Adrenal gland (tissue), 12 donors: ENCODE data around the gene MT1A. TPM values are rescaled to one million over a fixed set of nuclear protein-coding genes. Genes with fewer than 3 reads are reported as not detected.
A peak's percentile ranks its signal among the peaks of the same experiment; 100 is the strongest.
"Not testable (repeated sequence)": the region's sequence is repeated elsewhere in the genome, so short reads cannot be mapped to it uniquely, and the experiment has no call there.

Experiments used
- DNase-seq, 7 donors: peaks; one replicate each; pipeline ENCODE4 v3.0.0-alpha.2; 2019 to 2020
- H3K27ac ChIP-seq, 5 donors: fragments of 200-600 bp; sonication (generic) in 4 of 5; 1 replicate in 3 of 5; 2 replicates in 2 of 5; pipeline versions ENCODE4 v1.5.1 to v1.8.0; 2016 to 2020; ENCODE audit warnings: mild to moderate bottlenecking in 1 of 5
- H3K27me3 ChIP-seq: fragments of 200-600 bp; 2 replicates; pipeline ENCODE4 v1.8.0; 2021
- H3K36me3 ChIP-seq, 2 donors: fragments of 200-600 bp; replicated peaks in 1 of 2; 1 replicate in 1 of 2; 2 replicates in 1 of 2; pipeline versions ENCODE4 v1.5.1 to v1.8.0; 2018 to 2022
- H3K4me1 ChIP-seq, 2 donors: fragments of 200-600 bp; replicated peaks in 1 of 2; 1 replicate in 1 of 2; 2 replicates in 1 of 2; pipeline versions ENCODE4 v1.5.1 to v1.8.0; 2018 to 2021
- H3K4me3 ChIP-seq, 4 donors: fragments of 200-600 bp; sonication (generic) in 3 of 4; one replicate each; pipeline ENCODE4 v1.5.1; 2016 to 2018
- H3K9me3 ChIP-seq, 3 donors: fragments of 200-600 bp; sonication (generic) in 1 of 3; replicated peaks in 1 of 3; 1 replicate in 2 of 3; 2 replicates in 1 of 3; pipeline versions ENCODE4 v1.5.1 to v1.8.0; 2016 to 2021
- POLR2A ChIP-seq, 2 donors: fragments of 450-650 bp; IDR thresholded peaks; one replicate each; pipeline ENCODE4 v1.6.1; 2017; ENCODE audit warnings: antibody characterized with exemption in 2 of 2, mild to moderate bottlenecking in 2 of 2, moderate library complexity in 1 of 2
- WGBS, 4 donors: extraction: QIAGEN DNeasy Blood & Tissue Kit in 2 of 4; methylation state at CpG; one replicate each; pipeline versions ENCODE4 v1.1.5 to v1.1.7; 2013 to 2017; 5-methylcytosine and 5-hydroxymethylcytosine counted together
- intact Hi-C, 2 donors: fragments of 100-400 bp; cut with DNase I; formaldehyde crosslinking; loops; one replicate each; pipeline versions ENCODE4 v1.14.1 to v1.15.0; 2022 to 2023
- polyA plus RNA-seq, 3 donors: library from polyadenylated mRNA; stranded (reverse); fragments of 200-250 nt in 2 of 3; fragments of 350-450 nt in 1 of 3; fragmentation: Illumina TruSeq in 1 of 3; extraction: RNeasy Lipid Tissue Mini Kit (QIAGEN cat#74804) in 1 of 3; gene quantifications; one replicate each; pipeline ENCODE4 v1.2.3, GENCODE V29; 2013 to 2014
- total RNA-seq, 9 donors: library from RNA; depleted of rRNA in 4 of 9; stranded (reverse); fragments of >200 nt in 4 of 9; fragments of 120-200 nt in 1 of 9; fragmentation: NEBNext Ultra II Directional in 1 of 9; extraction: Animal tissue kit (Norgen Biotek cat#: 25700) in 1 of 9; gene quantifications; one replicate each; pipeline versions ENCODE4 v1.1.0 to v1.2.4, GENCODE V29; 2013 to 2023
- TF ChIP-seq, protein P1 (sequence below), 6 experiments: fragments of 450-650 bp in 4 of 6; fragments of 200-600 bp in 2 of 6; sonication (generic) in 1 of 6; IDR thresholded peaks; 1 replicate in 5 of 6; 2 replicates in 1 of 6; pipeline versions ENCODE4 v1.5.1 to v1.8.0; 2016 to 2021; ENCODE audit warnings: antibody characterized with exemption in 6 of 6, mild to moderate bottlenecking in 2 of 6, moderate library complexity in 1 of 6
- donor health status: healthy with polysubstance abuse.
- donor health status: Bipolar disorder and iron deficiency.
- donor health status: DM: yes; HTN: yes; CAD: no.
- donor health status: DM: no; HTN: no; CAD: no.
- donor health status: DM: no; HTN: no; CAD: no.
- donor health status: DM: yes; HTN: yes; CAD: no.

The MT1A gene
- total and polyA plus RNA-seq, 12 donors, result 6.9 to 273 (median 19.4) TPM; not detected in 1

DNA sequence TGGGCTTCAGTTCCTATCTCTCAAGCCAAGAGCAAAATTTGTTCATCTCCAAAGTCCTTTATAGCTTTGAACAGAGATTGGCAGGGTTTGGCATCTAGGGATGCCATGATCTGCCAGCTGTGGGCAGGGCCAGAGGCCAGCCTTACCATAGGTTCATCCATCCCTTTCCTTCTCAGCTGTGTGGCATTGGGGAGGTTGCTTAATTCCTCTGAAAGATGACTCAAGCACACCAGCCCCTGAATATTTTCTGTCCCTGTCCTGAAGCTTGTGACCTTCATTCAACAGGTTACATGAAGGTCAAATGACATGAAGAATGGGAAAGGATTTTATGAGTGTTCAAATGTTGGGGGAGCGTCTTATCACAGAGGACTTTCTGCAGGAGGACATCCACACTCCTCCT lies 26.0 kb downstream of the MT1A start:
- TF ChIP-seq POLR2A (IDR thresholded peaks at IDR 0.05), result no peak
- TF ChIP-seq, protein P1, sequence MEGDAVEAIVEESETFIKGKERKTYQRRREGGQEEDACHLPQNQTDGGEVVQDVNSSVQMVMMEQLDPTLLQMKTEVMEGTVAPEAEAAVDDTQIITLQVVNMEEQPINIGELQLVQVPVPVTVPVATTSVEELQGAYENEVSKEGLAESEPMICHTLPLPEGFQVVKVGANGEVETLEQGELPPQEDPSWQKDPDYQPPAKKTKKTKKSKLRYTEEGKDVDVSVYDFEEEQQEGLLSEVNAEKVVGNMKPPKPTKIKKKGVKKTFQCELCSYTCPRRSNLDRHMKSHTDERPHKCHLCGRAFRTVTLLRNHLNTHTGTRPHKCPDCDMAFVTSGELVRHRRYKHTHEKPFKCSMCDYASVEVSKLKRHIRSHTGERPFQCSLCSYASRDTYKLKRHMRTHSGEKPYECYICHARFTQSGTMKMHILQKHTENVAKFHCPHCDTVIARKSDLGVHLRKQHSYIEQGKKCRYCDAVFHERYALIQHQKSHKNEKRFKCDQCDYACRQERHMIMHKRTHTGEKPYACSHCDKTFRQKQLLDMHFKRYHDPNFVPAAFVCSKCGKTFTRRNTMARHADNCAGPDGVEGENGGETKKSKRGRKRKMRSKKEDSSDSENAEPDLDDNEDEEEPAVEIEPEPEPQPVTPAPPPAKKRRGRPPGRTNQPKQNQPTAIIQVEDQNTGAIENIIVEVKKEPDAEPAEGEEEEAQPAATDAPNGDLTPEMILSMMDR (IDR thresholded peaks at IDR 0.05), result no peak

GRCh38 chr16:56665286-56666261 lies 27.1 kb downstream of the MT1A start:
- WGBS, 4 donors, result 67 to 78% (median 76%) methylated on average over 8 of the region's 8 CpGs
- H3K27ac ChIP-seq, H3K4me1 ChIP-seq, H3K36me3 ChIP-seq, DNase-seq, H3K9me3 ChIP-seq, intact Hi-C loops, H3K4me3 ChIP-seq: not testable (repeated sequence)
- H3K27me3 ChIP-seq, result peaks cover 10% of the 10 kb centered on the region

More for the DNA sequence above, 26.0 kb downstream of the MT1A start:
- Histone ChIP-seq H3K36me3 (no peaks in the 10 kb centered on the region), H3K27ac (peak overlapping the region in 1 of 5 donors; percentile 50), H3K9me3 (no peaks in the 10 kb centered on the region), H3K27me3 (peaks cover 9% of the 10 kb centered on the region), H3K4me3 (no peak overlapping the region), H3K4me1 (peaks cover 0 to 7% of the 10 kb centered on the region in 2 donors)
- DNase-seq, result peak in 3 of 7 donors; percentile 46 to 67 (median 62)
- intact Hi-C loops, result no loop called here
- WGBS, 4 donors, result 48 to 73% (median 58%) methylated on average over 1 of the region's 1 CpG

DNA sequence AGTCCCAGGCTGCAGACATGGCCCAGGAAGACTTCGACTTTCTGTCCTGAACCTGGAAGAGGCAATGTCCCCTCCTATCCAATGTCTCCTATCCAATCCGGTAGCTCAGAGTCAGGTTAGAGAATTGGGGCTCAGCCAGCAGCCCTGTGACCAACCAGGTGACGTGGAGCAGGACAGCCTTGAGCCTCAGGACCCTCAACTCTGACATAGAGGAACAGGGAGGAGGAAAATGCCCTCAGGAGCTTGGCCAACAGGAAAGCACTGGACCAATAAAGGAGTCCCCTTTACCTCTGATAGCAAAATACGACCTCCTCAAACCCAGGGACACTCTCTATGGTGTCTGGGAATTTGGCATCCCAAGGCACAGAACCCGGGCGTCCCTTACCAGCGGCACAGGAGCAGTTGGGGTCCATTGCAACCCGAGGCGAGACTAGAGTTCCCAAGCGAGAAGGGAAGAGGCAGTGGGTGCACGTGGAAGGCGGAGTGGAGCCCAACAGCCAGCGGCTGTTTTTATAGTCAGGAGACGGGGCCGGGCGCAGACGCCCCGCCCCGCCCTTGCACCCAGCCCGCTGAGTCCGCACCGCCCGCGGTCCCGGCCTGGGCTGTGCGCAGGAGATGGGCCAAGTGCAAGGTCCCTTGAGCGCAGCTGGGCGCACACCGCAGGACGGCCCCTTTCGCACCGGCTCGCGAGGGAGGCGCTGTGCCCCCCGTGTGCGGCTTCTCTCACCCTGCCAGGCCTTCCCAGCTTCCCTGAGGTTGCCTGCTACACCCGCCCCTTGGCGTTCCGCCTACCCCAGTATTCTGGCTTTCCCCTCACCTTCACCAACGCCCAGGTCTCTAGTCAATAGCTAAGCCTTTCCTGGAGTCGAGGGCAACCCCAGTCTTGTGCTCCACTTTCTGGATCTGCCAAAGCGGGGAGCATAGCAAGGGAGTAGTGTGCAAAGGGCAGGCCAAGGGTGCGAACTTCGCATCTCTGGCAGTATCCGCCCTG lies 29.4 kb downstream of the MT1A start, which contains the start of gene MT1G:
Gene MT1G, minus strand, starts transcription at position 485 of the 991 bp plus-strand sequence. Its CDS starts 72 bp downstream, at position 413.
- Histone ChIP-seq H3K27me3 (peaks cover 10% of the 10 kb centered on the region), H3K27ac (no peak within 1 kb of the TSS), H3K9me3 (no peaks in the 10 kb centered on the region), H3K4me1 (peaks cover 0 to 7% of the 10 kb centered on the region in 2 donors), H3K4me3 (peak within 1 kb of the TSS in 1 of 4 donors; percentile 21), H3K36me3 (no peaks in the 10 kb centered on the region)
- DNase-seq, result peak in 6 of 7 donors; percentile 49 to 68 (median 58)
- 31 to 62% (median 37%) methylated on average over 7 to 46 of the region's 46 CpGs for WGBS, 4 donors
- no peak for TF ChIP-seq POLR2A (IDR thresholded peaks at IDR 0.05)
- TF ChIP-seq, protein P1 (IDR thresholded peaks at IDR 0.05), result no peak
- intact Hi-C loops, result no loop called here

- Histone ChIP-seq H3K4me1 (peaks cover 0 to 7% of the 10 kb centered on the region in 2 donors), H3K36me3 (no peaks in the 10 kb centered on the region), H3K9me3 (no peaks in the 10 kb centered on the region), H3K27ac (no peak within 1 kb of the TSS), H3K27me3 (peaks cover 10% of the 10 kb centered on the region), H3K4me3 (no peak within 1 kb of the TSS)
- 32 to 55% (median 35%) methylated on average over 17 to 38 of the region's 38 CpGs for WGBS, 4 donors
- DNase-seq, result no peak
- intact Hi-C loops, result no loop called here
- no peak for TF ChIP-seq POLR2A (IDR thresholded peaks at IDR 0.05)
- TF ChIP-seq, protein P1 (IDR thresholded peaks at IDR 0.05), result no peak
Measured at GRCh38 chr16:56669005-56669839, 30.8 kb downstream of the MT1A start, which contains the start of gene MT1H. TSS of gene MT1H (plus strand) at chr16:56669814. CDS start at chr16:56669885, 71 bp downstream.
